GM15510 (cell line): Measurements from ENCODE around the gene WASL.

Source experiments
- POLR2A ChIP-seq: IDR thresholded peaks from 3 replicates; pipeline ENCODE4 v1.6.1; 2011; ENCODE audit warnings: borderline replicate concordance; ENCODE audit not compliant: insufficient read length; ENCODE audit errors: extremely low read depth

Gene WASL

GRCh38 chr7:123662293-123662692, 86.5 kb downstream of the WASL start:
- TF ChIP-seq POLR2A: no peak

DNA sequence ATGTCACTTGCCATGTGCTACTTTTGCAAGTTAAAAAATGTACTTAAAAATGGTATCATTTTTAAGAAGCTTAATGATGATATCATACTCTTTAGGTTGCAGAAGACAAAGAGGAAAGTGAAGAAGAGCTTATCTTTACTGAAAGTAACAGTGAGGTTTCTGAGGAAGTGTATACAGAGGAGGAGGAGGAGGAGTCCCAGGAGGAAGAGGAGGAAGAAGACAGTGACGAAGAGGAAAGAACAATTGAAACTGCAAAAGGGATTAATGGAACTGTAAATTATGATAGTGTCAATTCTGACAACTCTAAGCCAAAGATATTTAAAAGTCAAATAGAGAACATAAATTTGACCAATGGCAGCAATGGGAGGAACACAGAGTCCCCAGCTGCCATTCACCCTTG, 87.0 kb downstream of the WASL start:
- no peak for TF ChIP-seq POLR2A

GRCh38 chr7:123660514-123661354, 88.1 kb downstream of the WASL start:
- no peak for TF ChIP-seq POLR2A

- no peak for TF ChIP-seq POLR2A
Measured at GRCh38 chr7:123658023-123658422, 90.8 kb downstream of the WASL start.

- no peak for TF ChIP-seq POLR2A
Measured at GRCh38 chr7:123657304-123657685, 91.5 kb downstream of the WASL start.

DNA sequence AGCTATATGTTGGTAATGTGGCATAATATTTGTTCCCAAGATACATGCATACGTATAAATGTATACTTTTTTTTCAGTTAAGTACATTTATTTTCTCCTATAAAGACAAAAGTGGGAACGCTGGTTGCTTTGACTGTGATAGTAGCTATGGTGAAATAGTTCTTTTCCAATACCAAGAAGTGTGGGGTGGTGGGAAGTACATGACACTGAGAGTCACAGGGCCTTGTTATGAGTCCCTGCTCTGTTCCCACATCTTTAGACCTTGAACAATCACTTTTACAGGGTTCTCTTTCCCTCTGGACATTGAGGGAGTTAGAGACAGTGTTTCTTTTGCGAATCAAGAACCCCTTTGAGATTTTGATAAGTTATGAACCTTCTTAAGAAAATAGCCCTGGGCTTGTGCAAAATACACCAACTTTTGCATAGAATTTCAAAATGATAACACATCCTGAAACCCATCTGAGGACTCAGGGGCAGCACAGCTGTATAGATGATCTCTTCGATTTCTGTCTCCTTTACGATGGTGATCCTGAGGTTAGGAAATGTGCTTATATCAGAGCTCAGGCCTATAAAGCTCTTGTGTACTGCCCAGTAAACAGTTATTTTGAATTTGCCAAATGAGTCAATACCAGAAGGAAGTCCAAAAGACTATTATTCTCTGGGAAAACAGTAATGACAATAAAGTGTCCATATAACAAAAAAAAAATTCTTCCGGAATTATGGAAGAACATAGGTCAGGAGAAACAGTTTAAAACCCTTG, 92.1 kb downstream of the WASL start:
- TF ChIP-seq POLR2A: no peak

DNA sequence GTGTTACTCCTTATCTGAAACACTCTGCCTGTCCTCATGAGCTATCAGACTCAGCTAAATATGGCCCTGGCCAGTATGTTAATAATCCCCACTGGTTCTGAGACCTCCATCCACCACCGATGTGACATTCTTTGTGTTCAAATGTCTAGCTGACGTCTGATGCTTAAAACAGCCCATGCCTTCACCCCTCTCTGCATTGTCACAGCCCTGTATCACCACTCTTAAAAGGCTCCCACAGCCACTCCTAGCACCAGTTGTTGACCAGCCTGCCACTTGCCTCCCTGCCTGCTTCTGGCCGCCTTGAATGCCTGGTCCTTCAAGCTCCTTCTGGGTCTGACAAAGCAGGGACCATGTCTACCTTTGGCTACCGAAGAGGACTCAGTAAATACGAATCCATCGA, 93.2 kb downstream of the WASL start, which contains the start of gene LMOD2:
Gene LMOD2 (plus strand): TSS at position 253 of the 400 bp plus-strand sequence. CDS start 98 bp downstream, at position 351.
- no peak for TF ChIP-seq POLR2A

- TF ChIP-seq POLR2A: no peak
Measured at GRCh38 chr7:123653162-123653561, 95.6 kb downstream of the WASL start.

DNA sequence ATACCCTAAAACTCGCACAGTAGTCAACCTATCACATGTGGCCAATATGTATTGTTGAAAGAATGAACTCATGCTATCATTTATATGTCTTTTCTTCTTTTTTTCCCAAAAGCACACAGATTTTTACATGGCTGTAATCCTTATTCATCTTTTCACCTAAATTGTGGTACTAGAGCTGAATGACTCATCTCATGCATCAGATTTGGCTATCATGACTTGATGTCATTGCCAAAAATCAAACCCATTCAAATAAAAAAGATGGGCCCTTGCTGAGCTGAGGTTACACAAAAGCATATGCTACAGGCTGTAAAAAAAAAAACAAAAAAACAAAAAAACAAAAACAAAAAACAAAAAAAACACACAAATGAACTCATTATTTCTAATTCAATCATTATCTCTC, 96.4 kb downstream of the WASL start:
- no peak for TF ChIP-seq POLR2A

DNA sequence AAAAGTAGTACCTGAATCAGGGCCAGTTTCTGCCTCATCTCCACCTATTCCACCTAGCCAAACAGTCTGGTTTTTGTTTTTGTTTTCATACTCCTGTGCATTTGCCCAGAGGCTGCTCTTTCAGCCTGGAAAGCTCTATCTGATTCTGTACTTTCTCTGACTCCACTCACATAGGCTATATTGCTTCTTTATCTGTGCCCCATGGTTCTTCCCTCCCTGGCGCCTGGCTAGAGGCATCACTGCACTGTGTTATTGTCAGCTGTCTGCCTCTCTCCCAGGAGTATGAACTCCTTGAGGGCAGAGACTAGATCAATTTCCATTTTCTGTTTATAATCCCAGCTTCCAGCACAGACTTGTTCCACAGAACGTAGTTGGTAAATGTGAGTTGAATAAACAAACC, 98.2 kb downstream of the WASL start:
- no peak for TF ChIP-seq POLR2A

GRCh38 chr7:123649964-123650363, 98.8 kb downstream of the WASL start:
- no peak for TF ChIP-seq POLR2A

DNA sequence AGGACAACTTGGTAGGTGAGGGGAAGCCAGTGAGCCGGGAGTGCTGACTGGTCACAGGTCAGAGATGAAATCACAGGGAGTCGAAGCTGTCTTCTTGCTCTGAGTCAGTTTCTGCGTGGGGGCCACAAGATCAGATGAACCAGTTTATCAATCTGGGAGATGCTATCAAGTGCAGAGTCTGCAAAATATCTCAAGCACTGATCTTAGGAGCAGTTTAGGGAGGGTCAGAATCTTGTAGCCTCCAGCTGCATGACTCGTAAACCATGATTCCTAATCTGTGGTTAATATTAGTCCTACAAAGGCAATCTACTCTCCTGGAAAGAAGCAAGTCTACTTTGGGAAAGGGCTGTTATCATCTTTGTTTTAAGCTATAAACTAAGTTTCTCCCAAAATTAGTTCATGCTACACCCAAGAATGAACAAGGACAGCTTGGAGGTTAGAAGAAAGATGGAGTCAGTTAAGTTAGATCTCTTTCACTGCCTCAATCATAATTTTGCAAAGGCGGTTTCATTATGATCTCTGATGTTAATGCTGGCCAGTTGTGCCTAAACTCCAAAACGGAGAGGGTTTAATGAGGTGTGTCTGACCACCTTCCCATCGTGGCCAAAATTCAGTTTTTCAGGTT, 101.6 kb downstream of the WASL start:
- TF ChIP-seq POLR2A: no peak

GRCh38 chr7:123645516-123645915, 103.3 kb downstream of the WASL start:
- no peak for TF ChIP-seq POLR2A

DNA sequence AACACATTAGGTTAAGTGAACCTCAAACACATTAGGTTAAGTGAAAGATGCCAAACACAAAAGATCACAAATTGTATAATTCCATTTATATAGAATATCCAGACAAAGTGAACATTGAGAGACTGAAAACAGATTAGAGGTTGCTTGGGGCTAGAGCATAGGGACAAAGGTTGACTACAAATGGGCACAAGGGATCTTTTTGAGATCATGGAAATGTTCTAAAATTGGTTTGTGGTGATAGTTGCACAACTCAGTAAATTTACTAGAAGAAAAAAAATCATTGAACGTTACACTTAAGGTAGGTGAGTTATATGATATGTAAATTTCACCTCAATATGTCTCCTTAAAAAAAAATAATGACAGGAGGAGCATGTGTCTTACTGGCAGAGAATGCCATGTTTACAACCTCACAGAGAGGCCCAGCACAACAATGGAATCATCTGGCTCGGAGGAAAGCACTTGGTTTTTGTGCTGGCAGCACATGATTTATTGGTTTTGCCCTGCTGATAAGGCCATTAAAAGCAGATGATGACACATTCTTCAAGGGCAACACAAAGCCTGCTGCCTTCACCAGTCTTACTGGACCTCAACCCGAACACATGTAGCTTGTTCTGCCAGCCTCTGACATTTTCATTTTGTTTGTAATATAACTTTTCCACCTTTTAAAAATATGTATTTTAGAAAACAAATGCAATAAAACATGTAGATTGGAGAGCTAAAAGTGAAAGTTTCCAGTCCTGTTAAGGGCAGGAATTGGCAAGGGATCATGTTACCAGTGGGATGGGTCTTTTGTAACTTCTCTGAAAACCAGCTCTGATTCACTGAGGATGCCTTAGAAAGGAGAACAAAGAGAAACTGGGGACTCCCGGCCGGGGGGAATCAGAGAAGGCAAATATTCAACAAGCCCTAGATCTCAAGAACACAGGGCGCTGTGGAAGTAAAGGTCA, 105.0 kb downstream of the WASL start:
- TF ChIP-seq POLR2A: no peak
